ENCODE data around the gene DNAI1. TPM values are rescaled to one million over a fixed set of nuclear protein-coding genes. Genes with fewer than 3 reads are reported as not detected.

Gene DNAI1
- total and polyA plus RNA-seq, 12 donors = 0.09 to 0.28 (median 0.18) TPM; not detected in 9

GRCh38 chr9:34554211-34555001, 95.8 kb downstream of the DNAI1 start:
- ATAC-seq = no peak
- Histone ChIP-seq H3K36me3 (no peaks in the 10 kb centered on the region), H3K4me3 (no peak overlapping the region), H3K27me3 (peaks cover 0 to 7% (median 0%) of the 10 kb centered on the region in 7 donors), H3K27ac (no peak overlapping the region), H3K9me3 (no peaks in the 10 kb centered on the region), H3K4me1 (peaks cover 2 to 9% (median 6%) of the 10 kb centered on the region in 9 donors)
- intact Hi-C loops (cut with DNase I) = no loop called here
- TF ChIP-seq CTCF (IDR thresholded peaks at IDR 0.05) = no peak
- 71 to 76% methylated on average over 16 of the region's 16 CpGs for WGBS, 2 donors
- no peak for DNase-seq

- H3K4me1 ChIP-seq = peaks cover 7 to 15% (median 12%) of the 10 kb centered on the region in 9 donors
- H3K9me3 ChIP-seq = no peaks in the 10 kb centered on the region
- H3K36me3 ChIP-seq = no peaks in the 10 kb centered on the region
- peaks cover 0 to 13% (median 0%) of the 10 kb centered on the region in 7 donors for H3K27me3 ChIP-seq
- ATAC-seq (no peak), DNase-seq (no peak)
- 71 to 85% methylated on average over 23 of the region's 23 CpGs for WGBS, 2 donors
- intact Hi-C loops (cut with DNase I) = no loop called here
- no peak overlapping the region for H3K4me3 ChIP-seq
- no peak overlapping the region for H3K27ac ChIP-seq
- no peak for TF ChIP-seq CTCF (IDR thresholded peaks at IDR 0.05)
Observed at GRCh38 chr9:34555002-34555348, 96.4 kb downstream of the DNAI1 start.

DNA sequence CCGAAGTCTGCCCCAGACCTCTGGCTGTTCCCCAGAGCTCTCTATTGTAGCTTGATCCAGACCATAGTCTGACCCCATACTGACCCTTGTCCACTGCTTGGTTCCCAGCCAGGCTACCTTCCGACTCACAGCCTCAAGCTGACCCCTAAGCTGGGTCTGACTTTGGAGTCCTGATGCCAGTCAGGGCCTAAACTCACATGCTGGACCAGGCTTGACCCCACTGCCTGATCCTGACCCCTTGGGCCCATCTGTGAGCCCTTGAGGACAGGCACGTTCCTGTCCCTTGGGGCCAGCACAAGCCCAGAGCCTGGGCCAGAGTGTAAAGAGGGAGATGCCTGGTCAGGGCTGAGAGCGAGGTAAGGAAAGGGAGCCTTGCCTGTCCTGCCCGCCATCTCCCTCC, 96.9 kb downstream of the DNAI1 start:
- DNase-seq = no peak
- H3K4me1 ChIP-seq = peaks cover 7 to 20% (median 17%) of the 10 kb centered on the region in 9 donors
- H3K36me3 ChIP-seq = no peaks in the 10 kb centered on the region

DNA sequence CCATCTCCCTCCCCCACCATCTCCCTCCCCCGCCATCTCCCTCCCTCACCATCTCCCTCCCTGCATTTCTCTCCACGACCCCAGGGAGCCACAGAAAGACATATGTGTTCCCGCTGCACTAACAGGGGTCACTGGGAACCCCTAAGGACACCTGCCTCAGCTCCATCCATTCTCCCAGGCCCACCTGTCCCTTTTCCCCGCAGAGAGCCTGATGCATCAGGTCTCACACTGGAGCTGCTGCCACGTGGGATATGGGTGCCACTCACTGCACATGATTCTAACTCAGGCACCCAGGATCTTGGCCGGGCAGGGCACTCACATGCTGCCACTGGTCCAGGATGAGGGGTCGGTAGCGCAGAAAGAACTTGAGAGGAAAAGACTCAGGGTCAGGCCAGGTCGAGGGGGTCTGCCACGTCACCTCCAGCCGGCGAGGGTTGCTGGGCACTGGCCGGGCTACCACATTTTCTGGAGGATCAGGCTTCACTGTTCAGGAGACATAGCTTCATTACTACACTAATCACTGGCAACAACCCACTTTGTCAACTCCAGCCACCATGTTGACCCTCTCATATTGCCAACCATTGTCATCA, 97.4 kb downstream of the DNAI1 start:
- Histone ChIP-seq H3K27me3 (peaks cover 0 to 24% (median 0%) of the 10 kb centered on the region in 7 donors), H3K27ac (no peak overlapping the region), H3K9me3 (no peaks in the 10 kb centered on the region), H3K4me3 (no peak overlapping the region), H3K4me1 (peaks cover 7 to 26% (median 22%) of the 10 kb centered on the region in 9 donors), H3K36me3 (no peaks in the 10 kb centered on the region)
- WGBS, 2 donors = 89 to 92% methylated on average over 11 to 13 of the region's 13 CpGs
- ATAC-seq (no peak), DNase-seq (no peak)
- no peak for TF ChIP-seq CTCF (IDR thresholded peaks at IDR 0.05)
- intact Hi-C loops (cut with DNase I) = no loop called here

More for the DNA sequence above, 96.9 kb downstream of the DNAI1 start:
- TF ChIP-seq CTCF (IDR thresholded peaks at IDR 0.05) = no peak
- Histone ChIP-seq H3K27me3 (peaks cover 0 to 18% (median 0%) of the 10 kb centered on the region in 7 donors), H3K9me3 (no peaks in the 10 kb centered on the region), H3K27ac (no peak overlapping the region), H3K4me3 (no peak overlapping the region)
- ATAC-seq = no peak
- intact Hi-C loops (cut with DNase I) = no loop called here
- 84 to 89% methylated on average over 5 of the region's 5 CpGs for WGBS, 2 donors

Measured in heart right ventricle (tissue), 16 donors.